GM18951 (cell line): ENCODE results near the gene TCF7L2.

Experiments used
- POLR2A ChIP-seq: IDR thresholded peaks from 4 replicates; pipeline ENCODE4 v1.6.1; 2011; ENCODE audit warnings: mild to moderate bottlenecking; ENCODE audit not compliant: insufficient read length, insufficient read depth; ENCODE audit errors: extremely low read depth
- in situ Hi-C: fragments of 300-500 bp; cut with MboI; formaldehyde crosslinking; loops from one replicate; pipeline ENCODE4 v1.12.0; 2022; ENCODE audit warnings: low sequenced_read_pairs, mixed read lengths, inconsistent platforms; ENCODE audit not compliant: unreplicated experiment

Gene TCF7L2

DNA sequence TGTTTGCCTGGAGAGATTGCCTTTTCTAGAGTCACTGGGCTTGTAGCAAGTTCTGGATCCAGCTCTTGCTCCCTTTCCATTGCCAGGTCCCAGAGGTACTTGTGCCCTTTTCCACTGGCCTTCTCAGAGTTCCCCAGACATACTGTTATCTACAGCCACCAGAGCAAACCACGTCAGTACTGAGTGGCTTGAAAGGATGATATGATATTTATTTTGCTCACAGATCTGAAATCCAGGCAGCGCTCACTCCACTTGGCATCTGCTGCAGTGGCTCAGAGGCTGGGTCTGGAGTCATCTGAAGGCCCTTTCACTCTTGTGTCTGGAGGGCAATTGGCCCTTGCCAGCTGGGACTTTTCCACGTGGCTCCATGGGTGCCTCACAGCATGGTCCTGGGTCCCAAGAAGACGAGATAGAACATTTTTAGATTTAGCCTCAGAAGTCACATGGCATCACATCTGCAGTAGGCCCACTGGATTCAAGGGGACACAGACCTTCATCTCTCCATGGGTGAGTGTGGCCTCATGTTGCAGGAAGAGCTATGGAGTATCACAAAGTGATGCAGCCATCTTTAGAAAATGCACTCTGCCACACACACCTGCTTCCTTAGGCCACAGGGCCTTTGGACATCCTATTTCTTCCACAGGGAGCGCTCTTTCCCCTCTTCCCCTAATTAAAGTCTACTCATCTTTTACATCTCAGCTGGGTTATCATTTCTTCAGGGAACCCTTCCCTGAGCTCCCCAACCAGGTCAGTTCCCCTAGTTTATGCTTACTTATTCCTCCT lies 22.9 kb upstream of the TCF7L2 start:
- TF ChIP-seq POLR2A: no peak
- in situ Hi-C loops: no loop called here

DNA sequence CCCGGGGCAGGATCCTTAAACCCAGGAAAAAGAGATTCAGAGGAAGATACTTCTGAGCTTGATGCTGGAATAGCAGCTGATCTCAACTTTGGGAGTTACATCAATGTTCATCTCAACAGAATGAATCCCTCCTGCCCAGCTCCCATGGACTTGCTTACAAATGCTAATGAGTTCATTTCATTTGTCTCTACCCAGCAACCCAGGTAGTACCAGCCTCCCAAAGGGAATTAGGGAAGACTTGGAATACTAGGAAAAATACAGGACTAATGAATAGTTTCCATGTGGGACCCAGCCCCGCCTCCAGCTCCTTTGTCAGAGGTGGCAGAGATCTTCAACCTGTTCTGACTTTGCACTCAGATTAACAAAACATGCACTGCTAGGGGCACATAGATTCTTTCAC lies 22.1 kb upstream of the TCF7L2 start:
- in situ Hi-C loops: no loop called here
- no peak for TF ChIP-seq POLR2A

DNA sequence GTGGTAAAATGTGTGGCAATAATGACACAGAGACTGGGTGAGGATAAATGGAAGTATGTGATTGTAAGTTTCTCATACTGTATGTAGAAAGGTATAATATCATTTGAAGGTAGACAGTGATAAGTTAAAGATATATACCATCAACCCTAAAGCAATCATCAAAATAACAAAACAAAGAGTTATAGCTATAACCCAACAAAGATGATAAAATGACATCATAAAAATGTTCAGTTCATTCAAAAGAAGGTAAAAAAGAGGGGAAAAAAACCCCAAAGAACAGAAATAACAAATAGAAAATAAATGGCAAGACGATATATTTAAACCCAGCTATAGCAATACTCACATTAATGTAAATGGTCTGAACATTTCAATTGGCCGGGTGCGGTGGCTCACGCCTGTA lies 17.4 kb upstream of the TCF7L2 start:
- TF ChIP-seq POLR2A: no peak
- in situ Hi-C loops: no loop called here

DNA sequence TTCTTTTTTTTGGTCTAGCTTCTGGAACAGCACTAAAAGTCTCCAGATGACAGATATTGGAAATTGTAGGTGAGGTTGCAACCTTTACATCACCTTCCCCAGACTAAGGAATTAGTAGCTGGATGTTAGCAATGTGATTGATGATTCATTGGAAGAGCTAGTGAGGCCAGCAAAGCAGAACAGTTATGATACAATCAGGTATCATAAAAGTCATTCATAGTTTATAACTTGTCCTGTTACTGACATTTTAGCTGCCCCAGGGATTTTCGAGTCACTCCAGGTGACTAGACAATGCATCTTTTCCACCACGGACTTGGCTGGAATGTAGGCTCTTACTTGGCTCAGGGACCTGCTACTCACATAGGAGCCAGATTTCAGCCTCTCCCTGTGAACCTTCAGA lies 15.9 kb upstream of the TCF7L2 start:
- in situ Hi-C loops: no loop called here

DNA sequence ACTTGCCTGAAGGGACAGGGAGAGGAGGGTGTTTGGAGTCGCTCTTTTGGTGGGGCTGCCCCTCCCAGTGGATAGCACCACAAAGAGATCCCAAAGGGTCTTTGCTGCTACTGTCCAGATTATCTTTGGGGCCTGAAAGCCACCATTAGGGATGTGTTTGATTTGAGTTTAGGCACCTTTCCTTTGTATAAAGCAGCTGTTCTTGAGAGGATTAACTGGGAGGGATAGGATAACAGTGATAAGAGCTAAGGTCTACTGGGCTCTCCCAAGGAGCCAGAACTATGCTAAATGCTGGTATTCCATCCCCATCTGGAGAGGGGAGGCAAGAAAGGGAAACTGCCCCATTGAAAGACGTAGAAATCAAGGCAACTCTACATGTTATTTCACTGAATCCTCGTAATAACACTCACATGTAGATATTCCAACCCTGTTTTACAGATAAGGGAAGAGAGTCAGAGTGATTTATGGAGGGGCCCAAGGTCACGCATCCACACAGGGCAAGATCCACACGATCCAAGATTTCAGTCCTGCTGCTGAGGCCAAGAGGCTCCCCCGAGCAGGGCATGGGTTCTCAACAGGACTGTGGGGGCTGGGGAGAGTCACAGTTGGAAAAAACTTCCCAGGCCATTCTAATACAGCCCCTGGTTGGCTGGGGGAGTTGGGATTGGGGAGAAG lies 11.1 kb upstream of the TCF7L2 start:
- in situ Hi-C loops: no loop called here
- no peak for TF ChIP-seq POLR2A

More for the DNA sequence above, 15.9 kb upstream of the TCF7L2 start:
- no peak for TF ChIP-seq POLR2A

DNA sequence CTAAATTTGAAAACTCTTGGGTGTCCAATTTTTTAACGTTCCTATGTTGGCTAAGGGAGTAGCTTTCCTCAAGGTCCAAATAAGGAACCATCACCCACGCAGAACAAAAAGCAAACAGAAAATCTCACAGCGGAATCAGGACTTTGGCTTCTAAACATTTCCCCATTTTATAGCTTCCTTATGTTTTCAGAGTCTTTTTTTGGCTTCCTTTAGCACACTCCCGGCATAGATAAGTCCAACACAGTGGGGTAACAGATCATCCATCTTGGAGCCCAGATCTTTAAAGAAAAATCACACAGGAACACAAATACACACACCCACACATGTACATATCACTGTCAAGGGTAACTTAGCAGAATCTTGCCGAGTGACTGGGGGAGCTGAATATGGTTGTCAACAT lies 4.2 kb upstream of the TCF7L2 start:
- in situ Hi-C loops: no loop called here
- no peak for TF ChIP-seq POLR2A

DNA sequence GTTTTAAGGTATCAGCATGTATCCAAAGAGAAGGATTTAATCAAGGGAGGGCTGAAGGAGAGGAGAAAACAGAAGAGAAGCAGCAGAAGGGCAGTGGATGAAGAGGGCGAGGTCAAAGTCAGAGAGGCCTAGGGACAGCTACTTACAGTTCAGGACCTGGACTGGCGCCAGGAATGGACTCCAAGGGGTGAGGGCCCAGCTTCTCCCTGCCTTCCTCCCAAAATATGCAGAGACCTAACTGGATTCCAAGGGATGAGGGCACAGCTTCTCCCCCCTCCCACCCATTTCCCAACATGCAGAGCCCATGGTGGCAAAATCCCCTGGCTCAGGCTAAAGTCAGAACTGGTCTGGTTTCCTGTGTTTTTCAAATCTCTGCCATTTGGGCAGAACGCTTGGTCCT lies 3.4 kb upstream of the TCF7L2 start:
- TF ChIP-seq POLR2A: no peak
- in situ Hi-C loops: no loop called here

DNA sequence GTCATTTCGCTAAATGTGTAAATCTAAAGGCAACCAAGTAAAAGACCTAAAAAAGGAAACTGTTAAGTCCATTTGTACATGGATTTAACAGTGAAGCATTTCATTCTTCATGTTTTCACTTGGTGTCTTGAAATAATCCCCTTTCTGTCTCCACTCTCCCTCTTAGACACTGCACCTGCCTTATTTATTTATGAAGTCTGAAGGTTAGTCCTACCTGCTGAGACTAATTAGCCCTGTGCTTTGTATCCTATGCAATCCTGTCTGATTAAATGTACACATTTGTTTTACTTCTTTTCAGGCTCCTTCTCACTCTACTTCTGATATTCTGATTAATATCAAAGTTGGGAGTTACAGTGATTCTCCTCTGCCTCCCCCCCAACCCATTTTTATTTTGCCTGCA lies 1.9 kb upstream of the TCF7L2 start:
- TF ChIP-seq POLR2A: no peak

DNA sequence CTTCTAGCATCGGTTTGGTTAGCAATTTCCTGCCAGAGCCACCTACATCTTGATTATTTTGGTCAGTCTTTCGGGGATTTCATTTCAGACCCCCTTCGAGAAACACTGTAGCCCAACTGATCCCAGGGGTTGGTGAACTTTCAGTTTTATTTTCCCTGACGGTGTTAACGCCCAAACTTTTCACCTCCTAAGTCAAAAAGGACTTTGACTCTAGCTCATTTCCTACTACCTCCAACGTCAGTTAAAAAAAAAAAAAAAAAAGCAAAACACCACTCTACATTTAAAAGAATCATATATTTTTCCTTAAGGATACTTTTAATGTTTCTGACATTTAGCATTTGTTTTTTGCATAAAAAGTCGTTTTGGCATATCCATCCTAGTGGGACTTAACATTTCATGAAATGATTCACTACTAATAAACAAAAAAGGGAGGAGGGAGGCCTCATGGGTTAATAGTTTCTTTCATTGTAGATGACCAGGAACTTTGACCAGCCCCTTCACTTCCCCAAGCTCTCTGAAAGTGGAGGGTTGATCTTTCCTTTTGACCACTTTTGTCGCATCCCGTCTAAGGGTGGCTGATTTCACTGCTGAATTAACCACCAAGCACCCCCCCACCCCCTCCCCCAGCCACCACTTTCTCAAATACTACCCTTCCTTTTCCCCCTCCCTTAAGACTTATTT lies 764 bp upstream of the TCF7L2 start:
- no peak for TF ChIP-seq POLR2A
- in situ Hi-C loops: no loop called here

More for the DNA sequence above, 1.9 kb upstream of the TCF7L2 start:
- in situ Hi-C loops: no loop called here

DNA sequence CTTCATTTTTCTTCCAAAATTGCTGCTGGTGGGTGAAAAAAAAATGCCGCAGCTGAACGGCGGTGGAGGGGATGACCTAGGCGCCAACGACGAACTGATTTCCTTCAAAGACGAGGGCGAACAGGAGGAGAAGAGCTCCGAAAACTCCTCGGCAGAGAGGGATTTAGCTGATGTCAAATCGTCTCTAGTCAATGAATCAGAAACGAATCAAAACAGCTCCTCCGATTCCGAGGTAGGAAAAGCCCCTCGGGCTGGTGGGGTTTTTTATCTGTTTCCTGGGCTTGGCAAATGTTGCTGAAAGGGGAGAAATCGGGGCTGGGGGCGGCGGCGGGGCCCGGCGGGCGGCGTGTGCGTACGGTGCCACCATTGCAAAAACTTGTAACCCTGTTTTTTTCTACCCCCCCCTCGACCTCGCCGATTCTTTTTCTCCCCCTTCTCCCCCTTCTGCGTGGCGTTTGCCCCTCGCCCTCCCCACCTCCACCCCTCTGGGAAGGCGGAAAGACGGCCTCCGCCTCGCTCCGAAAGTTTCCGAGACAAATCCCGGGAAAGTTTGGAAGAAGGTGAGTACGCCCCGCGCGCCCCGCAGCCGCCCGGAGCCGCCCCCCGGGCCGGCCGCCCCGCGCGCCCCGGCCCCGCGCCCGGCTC lies 789 bp downstream of the TCF7L2 start:
- no peak for TF ChIP-seq POLR2A
- in situ Hi-C loops: no loop called here

DNA sequence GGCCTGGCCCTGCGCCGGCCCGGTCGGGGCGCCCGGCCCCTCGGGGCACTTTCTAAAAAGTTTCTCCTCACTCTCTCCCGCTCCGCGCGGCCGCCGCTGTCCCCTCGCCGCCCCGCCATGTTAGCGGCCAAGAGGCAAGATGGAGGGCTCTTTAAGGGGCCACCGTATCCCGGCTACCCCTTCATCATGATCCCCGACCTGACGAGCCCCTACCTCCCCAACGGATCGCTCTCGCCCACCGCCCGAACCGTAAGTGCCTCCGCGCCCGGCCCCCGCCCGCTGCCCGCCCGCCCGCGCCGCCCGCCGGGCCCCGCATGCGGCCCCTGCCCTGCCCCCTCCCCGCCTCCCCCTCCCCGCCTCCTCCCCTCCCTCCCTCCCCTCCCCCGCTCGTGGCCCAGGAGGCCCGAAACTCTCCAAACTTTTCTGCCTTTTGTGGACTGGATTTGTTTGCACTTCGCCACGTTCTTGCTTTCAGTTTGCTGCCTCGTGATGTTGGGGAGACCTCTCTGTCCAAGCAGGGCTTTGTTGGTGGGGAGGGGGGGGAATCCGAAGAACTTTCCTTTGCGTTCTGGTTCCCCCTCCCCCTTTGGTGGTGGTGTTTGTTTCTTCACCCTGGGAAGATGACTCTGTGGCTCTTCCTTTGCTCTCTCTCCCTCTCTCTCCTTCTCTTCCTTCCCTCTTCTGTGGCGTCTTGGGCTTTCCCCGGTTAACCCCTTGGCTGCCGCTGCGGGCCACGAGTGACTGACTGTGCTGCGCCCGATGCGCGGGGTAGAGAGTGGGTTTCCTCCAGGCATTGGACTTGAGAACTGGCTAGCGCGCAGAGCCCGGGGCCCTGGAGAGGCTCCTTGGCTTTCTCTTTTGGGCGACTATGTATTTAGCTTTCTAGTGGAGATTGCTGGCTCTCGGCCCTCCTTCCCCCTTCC lies 1.6 kb downstream of the TCF7L2 start:
- no peak for TF ChIP-seq POLR2A
- in situ Hi-C loops: no loop called here
